ENCODE measurements around the gene SDK2. TPM values are rescaled to one million over a fixed set of nuclear protein-coding genes. Genes with fewer than 3 reads are reported as not detected.
"Not testable (repeated sequence)": the region's sequence is repeated elsewhere in the genome, so short reads cannot be mapped to it uniquely, and the experiment has no call there.

The SDK2 gene
- total RNA-seq, 3 donors from 2014 or later (not counting 1 experiment from before 2014, with no cell fraction given) = 0.41 to 0.90 (median 0.49) TPM

- H3K27ac ChIP-seq (ENCODE audit: low read length) = no peak overlapping the region
- Mint-ChIP-seq H3K27ac (no peak overlapping the region), H3K27me3 (ENCODE audit: low read depth in 2 of 2) (no peaks in the 10 kb centered on the region), H3K4me1 (no peaks in the 10 kb centered on the region), H3K4me3 (no peak overlapping the region), H3K9me3 (no peaks in the 10 kb centered on the region), H3K36me3 (no peaks in the 10 kb centered on the region)
- ATAC-seq (no peak), DNase-seq (no peak)
- no peak for TF ChIP-seq CTCF (IDR thresholded peaks at IDR 0.05)
- no peaks in the 10 kb centered on the region for H3K9me3 ChIP-seq (ENCODE audit: control insufficient read depth, insufficient read depth, low read length)
- H3K4me1 ChIP-seq (ENCODE audit: control insufficient read depth, insufficient read depth, low read length) = peaks cover 4% of the 10 kb centered on the region
- no peaks in the 10 kb centered on the region for H3K27me3 ChIP-seq (ENCODE audit: control insufficient read depth, insufficient read depth, low read length)
- WGBS (ENCODE audit: insufficient coverage) = 59% methylated on average over 8 of the region's 8 CpGs
- intact Hi-C loops (cut with micrococcal nuclease) = no loop called here
- no peak overlapping the region for H3K4me3 ChIP-seq (ENCODE audit: low read length)
- H3K36me3 ChIP-seq (ENCODE audit: control insufficient read depth, insufficient read depth, low read length) = no peaks in the 10 kb centered on the region
These were observed 327.2 kb downstream of the SDK2 start for GRCh38 chr17:73316919-73317505.

GRCh38 chr17:73315471-73315870 lies 328.8 kb downstream of the SDK2 start:
- TF ChIP-seq CTCF (IDR thresholded peaks at IDR 0.05) = no peak
- H3K9me3 Mint-ChIP-seq = no peaks in the 10 kb centered on the region
- peaks cover under 1 to 1% of the 10 kb centered on the region in 2 donors for H3K4me1 Mint-ChIP-seq
- H3K36me3 ChIP-seq (ENCODE audit: control insufficient read depth, insufficient read depth, low read length) = no peaks in the 10 kb centered on the region
- no peaks in the 10 kb centered on the region for H3K27me3 Mint-ChIP-seq (ENCODE audit: low read depth in 2 of 2)
- ATAC-seq (no peak), DNase-seq (no peak)
- H3K27me3 ChIP-seq (ENCODE audit: control insufficient read depth, insufficient read depth, low read length) = no peaks in the 10 kb centered on the region
- H3K36me3 Mint-ChIP-seq = no peaks in the 10 kb centered on the region
- peak overlapping the region in 1 of 2 donors; percentile 45 for H3K27ac Mint-ChIP-seq
- no peaks in the 10 kb centered on the region for H3K9me3 ChIP-seq (ENCODE audit: control insufficient read depth, insufficient read depth, low read length)
- no peak overlapping the region for H3K4me3 Mint-ChIP-seq
- H3K4me1 ChIP-seq (ENCODE audit: control insufficient read depth, insufficient read depth, low read length) = peaks cover 11% of the 10 kb centered on the region
- H3K4me3 ChIP-seq (ENCODE audit: low read length) = no peak overlapping the region
- intact Hi-C loops (cut with micrococcal nuclease) = no loop called here
- no peak overlapping the region for H3K27ac ChIP-seq (ENCODE audit: low read length)
- WGBS (ENCODE audit: insufficient coverage) = 64% methylated on average over 3 of the region's 5 CpGs

- peaks cover 7 to 15% of the 10 kb centered on the region in 2 donors for H3K4me1 Mint-ChIP-seq
- H3K9me3 Mint-ChIP-seq = no peaks in the 10 kb centered on the region
- H3K27me3 Mint-ChIP-seq (ENCODE audit: low read depth in 2 of 2) = peaks cover 0 to 3% of the 10 kb centered on the region in 2 donors
- 67% methylated on average over 8 of the region's 8 CpGs for WGBS (ENCODE audit: insufficient coverage)
- H3K36me3 ChIP-seq (ENCODE audit: control insufficient read depth, insufficient read depth, low read length) = no peaks in the 10 kb centered on the region
- H3K27ac ChIP-seq (ENCODE audit: low read length) = no peak overlapping the region
- no peak for DNase-seq
- H3K4me1 ChIP-seq (ENCODE audit: control insufficient read depth, insufficient read depth, low read length) = peaks cover 22% of the 10 kb centered on the region
- no peak for ATAC-seq
- no peaks in the 10 kb centered on the region for H3K36me3 Mint-ChIP-seq
- no peak for TF ChIP-seq CTCF (IDR thresholded peaks at IDR 0.05)
- H3K4me3 Mint-ChIP-seq = peak overlapping the region; percentile 48
- H3K27ac Mint-ChIP-seq = no peak overlapping the region
- H3K4me3 ChIP-seq (ENCODE audit: low read length) = no peak overlapping the region
- no peaks in the 10 kb centered on the region for H3K9me3 ChIP-seq (ENCODE audit: control insufficient read depth, insufficient read depth, low read length)
- intact Hi-C loops (cut with micrococcal nuclease) = no loop called here
- H3K27me3 ChIP-seq (ENCODE audit: control insufficient read depth, insufficient read depth, low read length) = peaks cover 3% of the 10 kb centered on the region
These were observed 330.6 kb downstream of the SDK2 start for GRCh38 chr17:73313526-73314127.

GRCh38 chr17:73312887-73313286 lies 331.4 kb downstream of the SDK2 start:
- peak overlapping the region in 1 of 2 donors; percentile 66 for H3K27ac Mint-ChIP-seq
- WGBS (ENCODE audit: insufficient coverage) = 79% methylated on average over 5 of the region's 11 CpGs

More at GRCh38 chr17:73312887-73313286, 331.4 kb downstream of the SDK2 start:
- H3K27me3 ChIP-seq (ENCODE audit: control insufficient read depth, insufficient read depth, low read length); DNase-seq; H3K27ac ChIP-seq (ENCODE audit: low read length); intact Hi-C loops (cut with micrococcal nuclease); H3K27me3 Mint-ChIP-seq (ENCODE audit: low read depth in 2 of 2); H3K36me3 ChIP-seq (ENCODE audit: control insufficient read depth, insufficient read depth, low read length); H3K9me3 ChIP-seq (ENCODE audit: control insufficient read depth, insufficient read depth, low read length); ATAC-seq; H3K36me3 Mint-ChIP-seq; H3K4me3 ChIP-seq (ENCODE audit: low read length); H3K9me3 Mint-ChIP-seq: not testable (repeated sequence)
- peak overlapping the region; percentile 82 for H3K4me3 Mint-ChIP-seq
- H3K4me1 Mint-ChIP-seq = peaks cover 7 to 15% of the 10 kb centered on the region in 2 donors
- peaks cover 22% of the 10 kb centered on the region for H3K4me1 ChIP-seq (ENCODE audit: control insufficient read depth, insufficient read depth, low read length)
